ENCODE results near the gene BCL2L13.
"Not testable (repeated sequence)": the region's sequence is repeated elsewhere in the genome, so short reads cannot be mapped to it uniquely, and the experiment has no call there.

DNA sequence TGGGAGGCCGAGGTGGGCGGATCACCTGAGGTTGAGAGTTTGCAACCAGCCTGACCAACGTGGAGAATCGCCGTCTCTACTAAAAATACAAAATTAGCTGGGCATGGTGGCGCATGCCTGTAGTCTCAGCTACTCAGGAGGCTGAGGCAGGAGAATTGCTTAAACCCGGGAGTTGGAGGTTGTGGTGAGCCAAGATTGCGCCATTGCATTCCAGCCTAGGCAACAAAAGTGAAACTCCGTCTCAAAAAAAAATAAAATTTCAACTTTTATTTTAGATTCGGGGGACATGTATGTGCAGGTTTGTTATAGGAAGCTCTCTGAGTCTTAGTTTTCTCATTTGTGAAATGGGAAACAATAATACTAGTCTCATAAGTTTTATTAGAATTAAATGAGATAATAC, 58.6 kb downstream of the BCL2L13 start:
- TF ChIP-seq, protein P1, sequence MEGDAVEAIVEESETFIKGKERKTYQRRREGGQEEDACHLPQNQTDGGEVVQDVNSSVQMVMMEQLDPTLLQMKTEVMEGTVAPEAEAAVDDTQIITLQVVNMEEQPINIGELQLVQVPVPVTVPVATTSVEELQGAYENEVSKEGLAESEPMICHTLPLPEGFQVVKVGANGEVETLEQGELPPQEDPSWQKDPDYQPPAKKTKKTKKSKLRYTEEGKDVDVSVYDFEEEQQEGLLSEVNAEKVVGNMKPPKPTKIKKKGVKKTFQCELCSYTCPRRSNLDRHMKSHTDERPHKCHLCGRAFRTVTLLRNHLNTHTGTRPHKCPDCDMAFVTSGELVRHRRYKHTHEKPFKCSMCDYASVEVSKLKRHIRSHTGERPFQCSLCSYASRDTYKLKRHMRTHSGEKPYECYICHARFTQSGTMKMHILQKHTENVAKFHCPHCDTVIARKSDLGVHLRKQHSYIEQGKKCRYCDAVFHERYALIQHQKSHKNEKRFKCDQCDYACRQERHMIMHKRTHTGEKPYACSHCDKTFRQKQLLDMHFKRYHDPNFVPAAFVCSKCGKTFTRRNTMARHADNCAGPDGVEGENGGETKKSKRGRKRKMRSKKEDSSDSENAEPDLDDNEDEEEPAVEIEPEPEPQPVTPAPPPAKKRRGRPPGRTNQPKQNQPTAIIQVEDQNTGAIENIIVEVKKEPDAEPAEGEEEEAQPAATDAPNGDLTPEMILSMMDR (IDR thresholded peaks at IDR 0.05; ENCODE audit: low read length) = not testable (repeated sequence)
- not testable (repeated sequence) for TF ChIP-seq EZH2 (optimal IDR thresholded peaks at IDR 0.05; ENCODE audit: low read depth, low read length); EZH2phosphoT487 (IDR thresholded peaks at IDR 0.05; ENCODE audit: low read length)

All from MM.1S (cell line).